ENCODE results near the gene PPP1R1B.
"Not testable (repeated sequence)": the region's sequence is repeated elsewhere in the genome, so short reads cannot be mapped to it uniquely, and the experiment has no call there.

PPP1R1B gene

DNA sequence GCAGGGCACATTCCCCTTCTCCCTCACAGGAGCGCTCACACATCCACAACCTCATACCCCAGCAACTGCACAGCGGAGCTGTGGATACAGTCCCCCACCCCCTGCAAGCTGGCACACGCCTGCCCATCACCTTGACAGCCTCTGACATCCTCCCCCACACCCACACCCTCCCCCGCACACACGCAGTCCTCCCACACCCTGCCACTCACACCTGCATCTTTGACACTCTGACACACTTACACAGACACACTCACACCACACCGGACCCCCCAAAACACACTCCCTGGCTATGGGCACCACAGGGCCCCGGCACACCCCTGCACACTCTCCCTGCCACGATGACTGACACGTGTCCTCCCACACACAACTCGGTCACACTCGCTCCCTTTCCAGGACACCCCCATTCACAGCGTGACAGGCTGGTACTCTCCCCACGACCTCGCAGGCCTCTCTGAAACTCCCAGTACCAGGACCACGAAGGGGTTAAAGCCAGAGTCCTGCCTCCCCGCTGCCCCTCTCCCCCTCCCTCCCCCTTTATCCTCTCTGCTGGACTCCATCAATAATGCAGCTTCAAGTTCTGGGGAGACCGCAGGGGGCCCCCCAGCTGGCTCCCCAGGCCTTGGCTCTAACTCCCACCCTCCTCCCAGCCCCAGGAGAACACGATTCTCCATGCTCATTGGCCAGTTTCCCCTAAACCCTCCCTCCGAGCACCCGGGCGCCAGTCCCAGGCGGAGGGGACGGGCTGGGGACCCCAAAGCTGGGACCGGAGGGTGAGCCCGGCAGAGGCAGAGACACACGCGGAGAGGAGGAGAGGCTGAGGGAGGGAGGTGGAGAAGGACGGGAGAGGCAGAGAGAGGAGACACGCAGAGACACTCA, at the start of gene PPP1R1B:
Gene PPP1R1B, plus strand, starts transcription at position 782 of the 876 bp plus-strand sequence. CDS start 441 bp downstream, outside the sequence.
- DNase-seq = no peak

DNA sequence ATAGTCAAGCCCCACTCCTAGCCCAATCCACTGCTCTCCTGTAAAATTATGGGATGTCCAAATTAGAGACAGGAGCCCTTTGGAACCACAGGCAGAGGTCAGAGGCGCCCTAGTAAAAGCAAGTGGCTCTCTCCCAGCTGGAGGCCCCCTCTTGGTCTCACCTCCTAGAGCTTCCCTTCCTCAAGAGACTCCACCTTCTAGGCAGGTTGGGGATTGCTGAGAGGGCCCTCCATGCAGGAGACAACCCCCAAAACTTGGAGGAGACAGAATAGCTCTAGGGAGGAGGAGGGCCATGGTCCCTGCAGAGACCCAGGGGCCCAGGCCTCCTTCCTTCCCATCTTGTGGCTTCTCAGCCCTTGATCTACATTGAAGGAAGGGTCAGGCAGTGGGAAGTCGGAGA, 48.5 kb upstream of the PPP1R1B start:
- no peak for DNase-seq

DNA sequence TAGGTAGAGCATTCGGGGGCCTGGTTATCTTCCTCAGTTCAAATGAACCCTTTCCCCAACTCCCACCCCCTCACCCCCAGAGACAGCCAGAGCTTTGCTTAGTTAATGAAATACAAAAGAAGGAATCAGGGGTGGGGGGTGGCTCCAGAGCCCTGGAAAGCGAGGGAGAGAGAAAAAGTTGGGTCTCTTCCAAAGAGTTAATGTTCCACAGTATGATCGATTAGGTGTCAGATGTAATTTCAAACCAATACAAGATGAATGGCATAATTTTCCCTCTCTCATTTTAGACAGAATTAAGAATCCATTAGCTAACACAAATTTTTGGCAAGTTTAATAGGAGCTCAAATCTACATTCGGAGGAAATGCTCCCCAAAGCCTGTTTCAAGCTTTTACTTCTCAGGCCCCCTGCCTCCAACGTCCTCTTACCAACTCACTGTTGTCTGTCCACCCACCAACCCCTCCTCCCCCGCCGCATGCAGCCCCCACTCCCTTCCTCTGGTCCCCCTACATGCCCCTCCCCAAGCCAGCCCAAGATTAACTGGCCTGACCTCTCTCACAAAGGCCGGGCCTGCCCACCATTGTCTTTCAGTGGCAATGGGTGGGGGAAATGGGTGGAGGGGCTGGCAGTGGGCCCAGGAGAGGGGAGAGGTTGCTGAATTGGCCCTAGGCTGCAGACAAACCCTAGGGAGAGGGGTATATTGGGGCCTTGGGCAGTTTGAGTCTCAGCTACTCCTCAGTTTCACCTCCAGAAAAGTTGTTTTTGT, 47.3 kb upstream of the PPP1R1B start:
- DNase-seq = no peak

DNA sequence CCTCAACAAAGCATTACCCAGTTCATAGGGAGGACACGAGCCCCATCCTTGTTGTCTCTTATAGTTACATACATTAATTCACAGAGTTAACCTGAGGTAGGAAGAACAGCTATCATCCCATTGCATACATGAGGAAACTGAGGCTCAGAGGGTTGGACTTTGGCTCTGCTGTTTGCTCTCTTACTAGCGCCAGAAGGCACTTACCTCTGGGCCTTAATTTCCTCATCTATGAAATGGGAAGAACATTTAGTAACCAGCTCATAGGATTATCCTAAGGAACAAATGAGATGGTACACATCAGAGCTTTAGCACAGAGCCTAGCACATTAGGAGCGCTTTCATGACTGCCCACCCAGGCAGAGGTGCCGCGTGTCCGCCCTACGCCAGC, 46.7 kb upstream of the PPP1R1B start:
- no peak for DNase-seq

DNA sequence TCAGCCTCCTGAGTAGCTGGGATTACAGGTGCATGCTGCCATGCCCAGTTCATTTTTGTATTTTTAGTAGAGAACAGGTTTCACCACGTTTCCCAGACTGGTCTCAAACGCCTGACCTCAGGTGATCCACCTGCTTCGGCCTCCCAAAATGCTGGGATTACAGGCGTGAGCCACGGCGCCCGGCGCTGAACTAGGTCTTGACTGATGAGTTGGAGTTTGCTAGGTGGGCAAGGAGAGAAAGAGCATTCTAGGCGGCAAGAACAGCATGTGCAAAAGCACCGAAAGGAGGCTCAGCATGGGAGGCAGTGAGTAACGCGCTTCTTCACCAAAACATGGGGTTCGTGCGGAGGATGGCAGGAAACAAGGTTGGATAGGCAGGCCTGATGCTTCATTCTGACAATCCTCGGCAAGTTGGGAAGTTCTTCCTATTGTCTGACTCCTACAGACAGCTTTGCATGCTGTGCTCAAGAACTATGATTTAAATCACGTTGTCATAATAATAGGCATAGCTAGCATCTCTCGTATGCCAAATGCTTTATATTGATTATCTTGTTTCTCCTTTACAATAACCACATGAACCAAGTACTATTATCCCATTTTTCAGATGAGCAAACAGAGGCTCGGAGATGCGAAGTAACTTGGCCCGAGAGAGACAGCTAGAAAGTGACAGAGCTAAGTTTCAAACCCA, 45.5 kb upstream of the PPP1R1B start:
- no peak for DNase-seq

DNA sequence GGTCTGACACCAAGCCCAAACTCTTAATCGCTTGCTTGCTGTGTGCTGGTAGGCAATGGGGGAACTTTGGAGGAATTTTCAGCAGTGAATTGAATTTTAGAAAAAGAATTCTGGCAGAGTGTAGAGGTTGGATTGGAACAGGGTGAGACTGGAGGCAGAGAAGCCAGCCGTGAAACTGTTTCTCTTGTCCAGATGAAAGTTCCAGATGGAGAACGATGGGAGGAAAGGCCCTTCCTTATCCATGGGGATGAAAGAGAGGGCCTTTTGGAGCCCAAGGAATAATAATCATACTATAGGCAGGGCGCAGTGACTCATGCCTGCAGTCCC, 45.0 kb upstream of the PPP1R1B start:
- no peak for DNase-seq

DNA sequence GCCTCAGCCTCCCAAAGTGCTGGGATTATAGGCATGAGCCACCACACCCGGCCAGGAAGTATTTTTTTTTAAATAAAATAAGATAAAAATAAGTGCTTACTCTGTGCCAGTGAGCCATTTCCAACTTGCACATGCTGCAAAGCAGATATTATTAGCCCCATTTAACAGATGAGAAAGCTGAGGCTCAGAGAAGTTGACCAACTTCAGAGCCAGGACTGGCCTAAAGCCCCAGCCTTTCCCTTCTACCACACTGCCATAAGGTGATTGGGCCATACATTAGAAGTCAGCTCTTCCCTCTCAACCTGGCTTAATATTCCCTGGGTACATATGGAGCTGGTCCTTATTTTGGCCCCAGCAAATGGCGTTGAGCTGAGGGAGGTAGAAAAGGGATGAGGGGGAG, 44.1 kb upstream of the PPP1R1B start:
- DNase-seq = no peak

DNA sequence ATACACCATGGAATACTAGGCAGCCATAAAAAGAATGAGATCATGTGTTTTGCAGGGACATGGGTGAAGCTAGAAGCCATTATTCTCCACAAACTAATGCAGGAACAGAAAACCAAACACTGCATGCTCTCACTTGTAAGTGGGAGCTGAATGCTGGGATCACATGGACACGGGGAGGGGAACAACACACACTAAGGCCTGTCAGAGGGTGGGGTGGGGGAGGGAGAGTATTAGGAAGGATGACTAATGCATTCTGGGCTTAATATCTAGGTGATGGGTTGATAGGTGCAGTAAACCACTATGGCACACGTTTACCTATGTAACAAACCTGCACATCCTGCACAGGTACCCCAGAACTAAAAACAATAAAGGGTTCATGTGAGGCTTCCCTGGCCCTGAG, 36.6 kb upstream of the PPP1R1B start:
- not testable (repeated sequence) for DNase-seq

DNA sequence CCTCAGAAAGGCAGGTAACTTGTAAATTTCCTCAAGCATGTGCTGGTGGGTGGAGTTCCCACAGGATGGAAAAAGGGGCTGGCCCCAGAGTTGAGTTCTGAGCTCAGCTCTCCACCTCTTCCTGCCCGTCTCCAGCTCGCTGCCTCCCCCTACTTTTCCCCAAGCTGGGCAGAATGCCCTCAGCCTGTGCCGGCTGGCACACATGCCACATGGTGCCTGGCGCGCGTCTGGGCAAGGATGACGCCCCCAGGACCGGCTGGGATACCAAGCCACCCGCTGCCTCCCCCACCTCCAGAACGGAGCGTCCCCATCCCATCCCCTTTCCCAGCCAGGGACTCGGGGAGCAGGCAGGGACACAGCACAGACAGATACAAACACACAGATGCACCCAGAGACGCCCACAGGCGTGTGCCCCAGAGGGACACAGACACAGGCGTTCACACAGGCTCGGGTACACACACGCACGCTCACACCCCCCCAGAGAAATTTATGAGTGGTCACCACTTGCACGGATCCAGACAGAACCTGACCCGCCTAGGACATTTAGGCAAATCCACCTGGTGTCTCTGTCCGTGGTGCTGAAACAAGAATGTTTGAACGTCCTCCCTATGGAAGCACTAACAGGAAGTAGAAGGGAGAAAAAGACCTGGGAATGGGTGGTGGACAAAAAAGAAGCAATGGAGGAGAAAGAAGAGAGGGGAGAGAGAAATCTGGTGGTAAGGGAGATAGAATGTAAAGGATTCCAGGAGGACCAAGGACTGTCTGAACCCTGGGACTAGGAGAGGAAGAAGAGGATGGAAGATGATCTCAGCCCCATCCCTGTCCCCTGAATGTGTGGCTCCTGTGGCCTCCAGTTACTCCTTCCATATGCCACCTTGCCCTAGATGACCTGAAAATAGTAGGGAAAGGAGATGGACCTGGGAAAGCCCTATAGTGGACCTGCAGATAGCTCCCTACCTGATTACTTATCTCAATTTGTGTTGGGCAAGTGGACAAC, 34.5 kb upstream of the PPP1R1B start:
- DNase-seq = peak; percentile 13

DNA sequence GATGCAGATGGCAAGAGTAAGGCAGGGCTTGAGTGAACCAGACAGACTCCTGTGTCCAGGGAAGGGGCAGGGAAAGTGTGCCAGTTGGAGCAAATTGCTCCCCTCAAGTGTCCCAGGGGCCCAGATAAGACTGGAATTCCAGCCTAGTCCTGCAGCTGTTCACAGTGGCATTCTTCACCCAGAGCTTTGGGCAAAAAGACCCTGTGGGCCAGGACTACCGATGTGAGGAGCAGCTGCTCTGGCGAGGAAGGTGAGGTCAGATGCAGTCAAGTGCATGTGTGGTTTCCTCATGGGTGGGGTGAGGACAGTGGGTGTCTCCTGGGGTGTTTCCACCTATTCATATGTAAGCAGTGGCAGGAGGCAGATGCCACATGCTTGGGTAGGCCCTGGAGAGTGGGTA, 33.4 kb upstream of the PPP1R1B start:
- DNase-seq = no peak

DNA sequence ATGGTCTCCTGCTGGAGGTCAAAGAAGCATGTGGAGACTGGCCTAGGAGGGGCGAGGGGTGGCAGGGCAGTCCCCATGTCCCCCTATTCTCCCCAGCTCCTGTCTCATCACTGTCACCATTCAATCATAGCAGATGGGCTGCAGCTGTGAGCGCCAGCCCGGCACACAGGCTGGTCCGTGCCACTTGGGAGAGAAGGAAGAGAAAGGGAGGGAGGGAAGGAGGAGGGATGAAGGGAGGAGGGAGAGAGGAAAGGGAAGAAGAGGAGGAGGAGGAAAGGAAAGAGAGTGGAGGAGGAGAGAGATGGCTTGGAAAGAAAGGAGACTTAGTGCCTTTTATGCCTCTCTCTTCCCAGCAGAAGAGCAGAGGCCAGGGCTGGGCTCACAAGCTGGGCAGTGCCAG, 31.5 kb upstream of the PPP1R1B start:
- no peak for DNase-seq

DNA sequence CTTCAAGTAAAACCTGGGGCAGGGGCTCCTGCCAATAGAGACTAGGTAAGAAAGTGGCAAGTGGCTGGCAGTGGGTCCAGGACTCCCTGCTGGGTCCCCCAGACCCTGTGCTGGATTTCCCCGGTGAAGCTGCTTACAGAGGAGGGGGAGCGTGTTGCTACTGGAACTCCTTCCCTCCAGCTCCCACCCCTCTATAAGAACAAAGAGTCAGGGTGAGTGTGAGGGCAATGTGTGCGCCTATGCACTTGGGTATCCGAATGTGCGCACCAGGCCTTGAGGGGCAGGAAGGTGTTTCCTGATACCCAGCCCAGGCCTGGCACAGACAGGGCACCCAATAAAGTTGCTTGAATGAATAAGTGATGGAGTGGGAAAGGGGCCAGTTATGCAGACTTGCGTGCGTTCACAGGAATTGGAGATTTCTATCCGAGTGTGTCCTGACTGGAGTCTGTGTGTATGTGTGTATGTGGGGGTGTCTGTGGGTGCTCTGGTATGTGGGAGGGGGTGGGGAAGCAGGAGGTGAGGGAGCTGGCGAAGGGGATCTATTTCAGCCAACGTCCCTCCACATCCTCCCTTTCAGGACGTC, 30.7 kb upstream of the PPP1R1B start:
- DNase-seq = no peak

DNA sequence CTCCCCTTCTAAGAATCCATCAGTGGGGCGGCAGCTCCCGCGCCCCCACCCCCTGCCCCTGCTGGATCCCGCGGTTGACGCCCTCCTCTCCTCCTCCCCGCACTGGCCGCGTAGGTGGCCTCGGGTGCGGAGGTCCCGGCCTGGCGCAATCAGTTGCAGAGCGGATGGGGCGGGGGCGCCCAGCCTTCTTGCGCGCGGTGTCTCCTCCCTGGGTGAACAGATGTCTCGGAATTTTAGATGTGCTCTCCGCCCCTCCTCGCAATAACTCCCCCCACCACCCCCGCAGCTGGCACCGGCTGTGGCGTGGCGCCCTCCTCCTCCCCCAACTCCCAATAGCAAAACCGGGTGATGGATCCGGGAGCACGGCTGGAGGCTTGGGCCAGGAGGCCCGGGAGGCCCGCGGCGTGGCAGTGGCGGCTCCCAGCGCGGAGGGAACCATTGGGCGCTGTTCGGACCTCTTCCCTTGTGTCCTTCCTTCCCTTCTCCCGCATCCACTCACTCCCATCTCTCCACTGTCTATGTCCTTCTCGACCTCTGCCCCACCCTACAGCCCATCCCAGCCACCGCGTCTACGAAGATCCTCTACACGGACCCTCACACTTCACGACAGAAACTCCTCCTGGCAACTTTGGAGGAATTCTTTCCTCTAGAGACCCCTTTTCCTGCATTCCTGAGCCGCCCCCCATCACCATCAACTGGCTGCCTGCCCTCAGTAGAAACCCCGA, 30.0 kb upstream of the PPP1R1B start:
- DNase-seq = no peak

DNA sequence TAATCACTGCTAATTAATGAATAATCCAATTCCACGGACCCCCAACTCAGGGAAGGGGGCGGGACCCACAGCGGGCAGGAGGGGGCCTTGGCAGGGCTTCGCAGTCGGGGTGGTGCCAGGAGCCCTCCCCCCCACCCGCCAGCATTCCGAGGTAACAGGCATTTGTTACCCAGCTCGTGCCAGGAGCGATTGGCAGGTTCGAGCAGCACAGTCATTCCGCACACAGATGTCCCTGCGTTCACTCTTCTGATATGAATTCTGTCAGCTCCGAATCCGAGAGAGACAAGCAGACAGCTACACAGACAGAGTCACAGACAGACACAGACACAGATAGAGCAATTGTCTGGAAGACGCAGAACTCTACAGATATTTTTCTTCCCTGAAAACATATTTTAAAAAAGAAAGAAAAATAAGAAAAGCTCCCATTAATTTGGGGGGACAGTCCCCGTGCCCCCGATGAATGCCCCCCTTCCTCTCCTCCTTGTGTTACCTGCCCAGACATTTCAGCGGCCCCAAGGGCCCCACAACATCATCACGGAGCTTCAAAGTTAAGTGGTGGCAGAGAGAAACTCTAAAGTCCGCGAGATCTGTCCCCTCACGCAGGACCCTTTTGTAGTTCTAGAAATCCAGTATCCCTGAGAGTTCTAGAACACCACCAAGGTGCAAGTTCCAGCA, 29.2 kb upstream of the PPP1R1B start:
- DNase-seq = no peak

DNA sequence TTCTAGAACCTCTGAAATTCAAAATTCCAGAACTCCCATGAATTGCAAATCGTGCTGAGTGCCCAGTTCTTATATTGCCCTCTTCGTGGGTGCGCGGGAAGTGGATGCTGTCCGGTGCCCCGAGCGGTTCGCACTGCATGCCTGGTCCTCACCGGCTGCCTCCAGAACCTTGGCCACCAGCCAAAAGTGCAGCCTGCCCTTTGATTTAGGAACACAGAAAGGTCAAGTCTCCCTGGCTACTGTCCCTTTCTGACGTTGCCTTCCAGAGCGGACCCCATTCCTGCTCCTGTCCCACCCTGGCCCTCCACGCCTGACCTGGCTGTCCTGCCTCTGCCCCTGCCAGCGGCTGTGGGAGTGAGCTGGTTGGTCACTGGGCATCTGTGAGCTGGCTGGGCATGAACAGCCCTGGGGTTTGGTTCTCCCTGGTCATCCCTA, 28.7 kb upstream of the PPP1R1B start:
- DNase-seq = no peak

DNA sequence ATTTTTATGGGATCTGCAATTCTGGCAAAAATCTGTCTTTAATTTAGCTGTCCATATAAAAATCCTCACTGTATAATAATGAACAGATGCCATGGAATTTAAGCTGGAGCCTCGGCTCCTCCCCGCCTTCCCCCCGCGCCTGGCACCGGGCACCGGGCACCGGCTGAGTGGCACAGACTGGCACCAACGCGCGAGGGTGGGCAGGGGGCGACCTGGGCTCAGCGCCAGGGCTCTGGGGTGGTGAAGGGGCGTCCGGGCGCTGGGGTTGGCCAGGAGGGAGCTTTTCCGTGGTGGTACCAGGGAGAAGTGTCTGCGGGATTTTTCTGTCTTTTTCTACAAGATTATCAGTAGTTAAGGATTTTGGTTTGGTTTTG, 28.1 kb upstream of the PPP1R1B start:
- DNase-seq = no peak

DNA sequence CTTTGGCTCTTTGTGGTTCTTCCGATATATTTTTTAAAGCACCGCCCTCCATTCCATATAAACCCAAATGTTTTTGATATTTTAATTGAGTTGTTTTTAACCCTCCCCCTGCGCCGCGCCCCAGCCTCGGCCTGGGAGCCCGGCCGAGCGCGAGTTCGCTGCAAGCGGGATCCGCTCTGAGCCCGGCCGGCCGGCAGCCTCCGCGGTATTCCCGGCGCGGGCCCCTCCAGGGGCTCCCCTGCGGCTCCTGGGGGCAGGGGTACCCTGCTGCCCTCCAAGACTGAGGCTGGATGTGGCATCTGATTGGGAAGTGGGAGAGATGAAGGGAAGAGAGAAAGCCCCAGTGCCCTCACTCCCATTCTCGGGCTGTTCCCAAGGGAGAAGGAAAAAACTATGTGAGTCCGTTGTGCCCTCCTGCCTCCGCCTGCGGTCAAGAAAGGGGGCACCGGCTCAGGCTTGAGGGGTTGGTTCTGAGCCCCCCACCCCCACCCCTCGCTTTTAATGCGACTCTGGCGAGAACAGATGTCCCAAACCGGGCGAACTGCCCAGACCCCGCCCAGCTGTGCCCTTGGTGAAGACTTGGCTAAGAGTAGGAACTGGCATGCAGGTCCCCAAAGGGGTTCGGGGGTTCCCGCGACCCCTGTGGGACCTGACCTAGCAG, 27.6 kb upstream of the PPP1R1B start:
- DNase-seq = no peak

DNA sequence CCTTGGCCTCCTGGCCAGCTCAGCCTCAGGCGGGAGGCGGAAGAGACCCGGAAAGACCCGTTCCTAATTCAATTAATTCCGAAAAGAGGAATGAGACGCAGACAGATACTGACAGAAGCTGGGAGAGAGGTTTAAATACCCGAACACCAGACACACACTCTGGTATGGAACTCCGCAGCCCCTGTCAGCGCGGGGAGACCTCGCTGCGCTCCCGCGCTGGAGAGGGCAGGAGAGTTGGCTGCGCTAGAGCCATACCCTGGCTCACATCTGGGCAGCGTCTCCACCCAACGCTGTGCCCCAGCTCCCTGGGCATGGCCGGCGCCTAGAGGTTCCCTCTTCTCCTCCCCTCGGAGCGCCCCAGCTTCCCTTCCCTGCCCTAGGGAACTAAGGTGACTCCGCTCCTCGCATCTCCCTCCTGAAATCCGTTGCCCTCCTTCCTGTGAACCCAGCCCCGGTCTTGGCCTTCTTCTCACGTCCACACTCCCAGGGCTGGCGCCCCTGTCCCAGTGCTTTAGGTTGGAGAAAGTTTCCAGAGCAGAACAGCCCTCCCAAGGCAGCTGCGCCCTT, 27.0 kb upstream of the PPP1R1B start:
- no peak for DNase-seq

DNA sequence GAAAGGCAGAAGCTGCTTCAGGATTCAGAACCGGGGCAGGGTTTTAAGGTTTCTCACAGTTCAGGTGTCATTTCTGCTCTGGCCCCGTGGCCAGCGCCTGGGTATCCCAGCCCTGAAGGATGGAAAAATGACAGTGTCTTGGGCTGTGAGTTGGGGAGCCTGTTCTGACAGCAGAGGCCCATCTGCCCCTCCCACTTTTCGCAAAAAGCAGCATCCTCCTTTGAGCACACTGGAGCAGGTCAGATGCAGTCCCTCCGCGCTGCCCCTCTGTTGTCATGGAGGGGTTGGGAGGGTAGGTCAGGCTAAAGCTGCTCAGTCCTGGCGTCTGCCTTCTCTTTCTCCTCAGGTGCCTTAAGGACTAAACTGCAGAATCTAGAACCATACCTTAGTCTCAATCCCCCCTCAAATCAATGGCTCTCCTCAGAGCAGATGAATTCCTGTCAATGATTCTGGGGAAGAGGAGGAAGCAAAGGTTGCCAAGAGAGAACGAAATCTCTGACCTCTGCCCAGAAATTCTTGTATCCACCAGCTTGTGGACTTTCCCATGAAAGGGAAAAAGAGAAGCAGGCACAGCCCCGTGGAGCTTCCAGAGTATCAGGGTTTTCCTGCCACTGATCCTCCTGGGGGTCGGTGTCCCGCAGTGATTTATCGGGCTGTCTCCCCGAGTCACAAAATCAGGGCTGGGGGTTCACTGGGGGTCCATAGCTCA, 26.3 kb upstream of the PPP1R1B start:
- no peak for DNase-seq

All from HCEC 1CT (cell line).